ENCODE measurements around the gene MAP2K6. TPM values are rescaled to one million over a fixed set of nuclear protein-coding genes. Genes with fewer than 3 reads are reported as not detected.

MAP2K6 gene
- total and polyA plus RNA-seq, 2 of the 8 experiments (the other 6 are each of a cell fraction or from before 2014, with no cell fraction given) = 11.0 to 44.1 TPM

- H2BK120ac ChIP-seq (replicated peaks; ENCODE audit: low read depth, low read length) = no peak overlapping the region
- ChIA-PET CTCF (ENCODE audit: partially characterized antibody) (no interaction called here), POLR2A (ENCODE audit: partially characterized antibody) (no interaction called here)
- H3K27ac ChIP-seq (ENCODE audit: low read depth, low read length) = no peak overlapping the region
- no peak for TF ChIP-seq SP2 (IDR thresholded peaks at IDR 0.05; ENCODE audit: low read length)
- H2BK20ac ChIP-seq (ENCODE audit: low read length) = no peak overlapping the region
- no peak overlapping the region for H3K4me3 ChIP-seq (ENCODE audit: extremely low read depth in 1 of 4, insufficient read depth in 2 of 4, low read depth in 3 of 4, low read length in 4 of 4)
- H3K14ac ChIP-seq (ENCODE audit: insufficient read length) = no peak overlapping the region
- no peak overlapping the region for H3K18ac ChIP-seq (ENCODE audit: extremely low read depth, low read length)
- no peak overlapping the region for H2AK5ac ChIP-seq (ENCODE audit: low read depth, low read length)
- H2AFZ ChIP-seq (ENCODE audit: low read length) = no peak overlapping the region
- H3K79me1 ChIP-seq (ENCODE audit: low read depth, low read length) = no peaks in the 10 kb centered on the region
- no peak overlapping the region for H4K5ac ChIP-seq (ENCODE audit: insufficient read length, low read depth, low read length)
- no peaks in the 10 kb centered on the region for H3K27me3 ChIP-seq (replicated peaks in 1 of 4; ENCODE audit: control insufficient read depth in 3 of 4, extremely low read depth in 1 of 4, insufficient read depth in 3 of 4, low read length in 3 of 4)
- no peaks in the 10 kb centered on the region; a peak in 1 of 7 replicates for H3K4me1 ChIP-seq (replicated peaks in 1 of 4; ENCODE audit: control insufficient read depth in 3 of 4, insufficient read depth in 4 of 4, low read length in 3 of 4)
- no peak for DNase-seq (ENCODE audit: low read depth in 1 of 2, low spot score in 2 of 2)
- no peak overlapping the region for H3K4ac ChIP-seq (replicated peaks; ENCODE audit: insufficient read length, low read depth, low read length)
- no peaks in the 10 kb centered on the region for H3K36me3 ChIP-seq (ENCODE audit: control insufficient read depth in 2 of 4, insufficient read depth in 4 of 4, low read length in 3 of 4)
- H2BK15ac ChIP-seq (ENCODE audit: low read length) = no peak overlapping the region
- no peak overlapping the region for H4K8ac ChIP-seq (ENCODE audit: extremely low read depth, insufficient read depth, low read length)
- H3K23me2 ChIP-seq (ENCODE audit: low read depth, low read length) = no peaks in the 10 kb centered on the region
- no peak overlapping the region for H4K91ac ChIP-seq (replicated peaks; ENCODE audit: insufficient read length, low read length)
- H3K79me2 ChIP-seq (ENCODE audit: control insufficient read depth in 1 of 2, insufficient read depth in 2 of 2, low read length in 2 of 2) = no peaks in the 10 kb centered on the region
- H3K23ac ChIP-seq (ENCODE audit: insufficient read length) = no peak overlapping the region
- no peak for FAIRE-seq
- H3K9me3 ChIP-seq (ENCODE audit: insufficient read depth in 2 of 2, low read depth in 1 of 2, low read length in 1 of 2) = no peaks in the 10 kb centered on the region
- H3K4me2 ChIP-seq (ENCODE audit: insufficient read depth in 1 of 2, low read depth in 2 of 2, low read length in 2 of 2) = no peak overlapping the region
- no peaks in the 10 kb centered on the region for H4K20me1 ChIP-seq (replicated peaks in 1 of 2; ENCODE audit: control insufficient read depth in 1 of 2, insufficient read depth in 2 of 2, low read length in 2 of 2)
- H3K9ac ChIP-seq (replicated peaks in 1 of 4; ENCODE audit: extremely low read depth in 1 of 4, low read depth in 3 of 4, low read length in 3 of 4) = no peak overlapping the region
- H2BK12ac ChIP-seq (ENCODE audit: low read depth, low read length) = no peak overlapping the region
- no peak overlapping the region for H3K56ac ChIP-seq (replicated peaks; ENCODE audit: insufficient read length, low read depth, low read length)
- no peak overlapping the region for H2BK5ac ChIP-seq (ENCODE audit: low read depth, low read length)
Measured at GRCh38 chr17:69406941-69407340, 7.6 kb upstream of the MAP2K6 start.

All from H1 (cell line).